Trophoblast cell (in vitro differentiated cells and primary cell): ENCODE results near the gene C9orf57.
"Not testable (repeated sequence)": the region's sequence is repeated elsewhere in the genome, so short reads cannot be mapped to it uniquely, and the experiment has no call there.

Experiments
- DNase-seq, 2 donors: peaks; one replicate each; pipeline ENCODE4 v3.0.0-alpha.2; 2016
- H2AFZ ChIP-seq: 2 replicates; pipeline ENCODE4 v1.6.1; 2013; ENCODE audit warnings: low read length, moderate library complexity, mild to moderate bottlenecking; ENCODE audit not compliant: insufficient read depth, poor library complexity
- H2AK5ac ChIP-seq: 2 replicates; pipeline ENCODE4 v1.6.1; 2013; ENCODE audit warnings: mild to moderate bottlenecking, low read length
- H2BK120ac ChIP-seq: 2 replicates; pipeline ENCODE4 v1.6.1; 2013; ENCODE audit warnings: low read length, mild to moderate bottlenecking, moderate library complexity; ENCODE audit not compliant: insufficient read depth, poor library complexity
- H2BK12ac ChIP-seq: 2 replicates; pipeline ENCODE4 v1.6.1; 2013; ENCODE audit warnings: mild to moderate bottlenecking, low read length, moderate library complexity
- H2BK5ac ChIP-seq: 2 replicates; pipeline ENCODE4 v1.6.1; 2013; ENCODE audit warnings: low read length, low read depth, moderate library complexity, mild to moderate bottlenecking; ENCODE audit not compliant: poor library complexity
- H3K14ac ChIP-seq: 2 replicates; pipeline ENCODE4 v1.6.1; 2013; ENCODE audit warnings: mild to moderate bottlenecking, low read length
- H3K18ac ChIP-seq: 2 replicates; pipeline ENCODE4 v1.6.1; 2013; ENCODE audit warnings: mild to moderate bottlenecking, low read length
- H3K23ac ChIP-seq: 2 replicates; pipeline ENCODE4 v1.6.1; 2013; ENCODE audit warnings: low read length
- H3K27ac ChIP-seq: 2 replicates; pipeline ENCODE4 v1.5.1; 2013; ENCODE audit warnings: low read depth, mild to moderate bottlenecking, inconsistent platforms, low read length, moderate library complexity
- H3K27me3 ChIP-seq: 2 replicates; pipeline ENCODE4 v1.6.1; 2013; ENCODE audit warnings: inconsistent platforms, mild to moderate bottlenecking, low read length, moderate library complexity; ENCODE audit not compliant: insufficient read depth
- H3K36me3 ChIP-seq, 2 experiments: 1 replicate in 1 of 2; 2 replicates in 1 of 2; pipeline ENCODE4 v1.6.1; 2013; ENCODE audit warnings: low read length in 2 of 2, mild to moderate bottlenecking in 2 of 2, moderate library complexity in 1 of 2; ENCODE audit not compliant: insufficient read depth in 2 of 2, control insufficient read depth in 1 of 2
- H3K4ac ChIP-seq: 2 replicates; pipeline ENCODE4 v1.6.1; 2013; ENCODE audit warnings: low read depth, mild to moderate bottlenecking, low read length, moderate library complexity
- H3K4me1 ChIP-seq, 2 experiments: 1 replicate in 1 of 2; 2 replicates in 1 of 2; pipeline ENCODE4 v1.6.1; 2013; ENCODE audit warnings: low read length in 2 of 2, mild to moderate bottlenecking in 2 of 2, moderate library complexity in 1 of 2; ENCODE audit not compliant: insufficient read depth in 2 of 2, control insufficient read depth in 1 of 2
- H3K4me2 ChIP-seq: 2 replicates; pipeline ENCODE4 v1.6.1; 2013; ENCODE audit warnings: inconsistent platforms, mild to moderate bottlenecking, low read length, moderate library complexity
- H3K4me3 ChIP-seq: 2 replicates; pipeline ENCODE4 v1.5.1; 2013; ENCODE audit warnings: mild to moderate bottlenecking, low read depth, low read length, inconsistent platforms
- H3K79me1 ChIP-seq: one replicate; pipeline ENCODE4 v1.6.1; 2013; ENCODE audit warnings: low read length
- H3K79me2 ChIP-seq: 2 replicates; pipeline ENCODE4 v1.6.1; 2013; ENCODE audit warnings: low read length, mild to moderate bottlenecking; ENCODE audit not compliant: control insufficient read depth, insufficient read depth, poor library complexity
- H3K9ac ChIP-seq: 2 replicates; pipeline ENCODE4 v1.6.1; 2013; ENCODE audit warnings: mild to moderate bottlenecking, low read length
- H3K9me3 ChIP-seq: 2 replicates; pipeline ENCODE4 v1.6.1; 2013; ENCODE audit warnings: low read depth, mild to moderate bottlenecking, control low read depth, inconsistent platforms, low read length; ENCODE audit not compliant: insufficient read depth
- H4K12ac ChIP-seq: 2 replicates; pipeline ENCODE4 v1.6.1; 2013; ENCODE audit warnings: low read depth, mild to moderate bottlenecking, low read length, moderate library complexity
- H4K8ac ChIP-seq: 2 replicates; pipeline ENCODE4 v1.6.1; 2013; ENCODE audit warnings: low read depth, mild to moderate bottlenecking, low read length, moderate library complexity
- H4K91ac ChIP-seq: one replicate; pipeline ENCODE4 v1.6.1; 2013; ENCODE audit warnings: low read depth, mild to moderate bottlenecking, low read length, moderate library complexity
- WGBS: extraction: QIAGEN DNeasy Blood & Tissue Kit; methylation state at CpG from one replicate; pipeline ENCODE4 v1.1.7; 2013; ENCODE audit warnings: missing lambda C conversion rate; ENCODE audit not compliant: insufficient read length, insufficient coverage; ENCODE audit errors: extremely low coverage; 5-methylcytosine and 5-hydroxymethylcytosine counted together

The C9orf57 gene

GRCh38 chr9:72089451-72090130 lies 29.2 kb upstream of the C9orf57 start:
- Histone ChIP-seq H3K9me3 (no peaks in the 10 kb centered on the region), H3K9ac (no peak overlapping the region), H3K14ac (no peak overlapping the region), H3K23ac (no peak overlapping the region), H3K4me3 (no peak overlapping the region), H3K18ac (no peak overlapping the region), H3K36me3 (no peaks in the 10 kb centered on the region), H3K4ac (no peak overlapping the region), H4K8ac (no peak overlapping the region), H3K4me2 (no peak overlapping the region), H2BK120ac (no peak overlapping the region), H3K27ac (no peak overlapping the region), H4K91ac (no peak overlapping the region), H2BK12ac (no peak overlapping the region), H3K4me1 (no peaks in the 10 kb centered on the region), H2BK5ac (no peak overlapping the region), H3K27me3 (no peaks in the 10 kb centered on the region), H4K12ac (no peak overlapping the region), H3K79me1 (no peaks in the 10 kb centered on the region), H2AFZ (no peak overlapping the region), H3K79me2 (no peaks in the 10 kb centered on the region), H2AK5ac (no peak overlapping the region)
- WGBS, result no CpG with 5 or more reads among the region's 2 CpGs
- no peak for DNase-seq

DNA sequence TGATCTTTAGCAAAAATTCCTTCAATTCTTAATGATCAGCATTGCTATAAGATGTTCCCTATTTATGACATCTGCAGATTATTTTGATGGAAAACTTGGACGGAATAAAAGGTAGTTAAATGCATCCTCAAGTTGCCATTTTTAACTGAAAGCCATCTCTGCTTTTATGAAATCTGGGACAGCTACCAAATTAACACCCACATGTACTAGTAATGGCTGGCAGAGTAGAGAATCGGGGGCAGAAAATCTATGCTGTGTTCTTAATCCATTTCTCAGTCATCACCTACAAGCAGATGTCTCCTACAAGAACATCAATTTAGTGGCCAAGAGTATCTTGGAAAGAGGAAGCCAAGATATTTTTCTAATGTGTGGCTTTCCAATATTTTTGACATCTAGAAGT lies 22.1 kb upstream of the C9orf57 start:
- H3K4me3 ChIP-seq, result no peak overlapping the region
- H3K27ac ChIP-seq, result no peak overlapping the region
- no peak overlapping the region for H3K4me2 ChIP-seq
- H3K4me1 ChIP-seq, result no peaks in the 10 kb centered on the region
- no peaks in the 10 kb centered on the region for H3K27me3 ChIP-seq
- no peaks in the 10 kb centered on the region for H3K79me2 ChIP-seq
- WGBS, result no CpG with 5 or more reads among the region's 2 CpGs
- H4K12ac ChIP-seq, result no peak overlapping the region
- DNase-seq, result no peak
- no peak overlapping the region for H3K18ac ChIP-seq
- H2BK120ac ChIP-seq, result no peak overlapping the region
- no peak overlapping the region for H3K14ac ChIP-seq
- H3K79me1 ChIP-seq, result no peaks in the 10 kb centered on the region
- H2AK5ac ChIP-seq, result no peak overlapping the region
- H3K4ac ChIP-seq, result no peak overlapping the region
- H3K9ac ChIP-seq, result no peak overlapping the region
- no peak overlapping the region for H4K8ac ChIP-seq
- H2AFZ ChIP-seq, result no peak overlapping the region
- no peaks in the 10 kb centered on the region for H3K36me3 ChIP-seq
- no peak overlapping the region for H3K23ac ChIP-seq
- no peak overlapping the region for H2BK5ac ChIP-seq
- H3K9me3 ChIP-seq, result no peaks in the 10 kb centered on the region
- no peak overlapping the region for H4K91ac ChIP-seq
- H2BK12ac ChIP-seq, result no peak overlapping the region

- H3K36me3 ChIP-seq, H3K14ac ChIP-seq, H3K23ac ChIP-seq, H3K27me3 ChIP-seq, H2AFZ ChIP-seq, H3K4me2 ChIP-seq, H3K27ac ChIP-seq, H2BK5ac ChIP-seq, H3K9ac ChIP-seq, H2BK120ac ChIP-seq, H3K4me3 ChIP-seq, H3K4me1 ChIP-seq, H3K18ac ChIP-seq, H3K79me2 ChIP-seq, H4K91ac ChIP-seq, H4K12ac ChIP-seq, H2BK12ac ChIP-seq, DNase-seq, H2AK5ac ChIP-seq, H3K79me1 ChIP-seq, H4K8ac ChIP-seq, H3K9me3 ChIP-seq, H3K4ac ChIP-seq: not testable (repeated sequence)
- WGBS, result no CpG with 5 or more reads among the region's 2 CpGs
These were observed 14.3 kb upstream of the C9orf57 start for GRCh38 chr9:72074666-72075065.

- H2BK12ac ChIP-seq, result no peak overlapping the region
- no peak overlapping the region for H2BK5ac ChIP-seq
- H2AFZ ChIP-seq, result no peak overlapping the region
- H3K27me3 ChIP-seq, result no peaks in the 10 kb centered on the region
- no peak overlapping the region for H3K4ac ChIP-seq
- H3K14ac ChIP-seq, result no peak overlapping the region
- no peak for DNase-seq
- H3K4me1 ChIP-seq, result no peaks in the 10 kb centered on the region
- H4K12ac ChIP-seq, result no peak overlapping the region
- H2AK5ac ChIP-seq, result no peak overlapping the region
- H4K8ac ChIP-seq, result no peak overlapping the region
- no peak overlapping the region for H4K91ac ChIP-seq
- no peak overlapping the region for H3K4me3 ChIP-seq
- H3K79me1 ChIP-seq, result no peaks in the 10 kb centered on the region
- no peak overlapping the region for H3K18ac ChIP-seq
- no peak overlapping the region for H3K23ac ChIP-seq
- no peak overlapping the region for H2BK120ac ChIP-seq
- no peak overlapping the region for H3K9ac ChIP-seq
- no CpG with 5 or more reads among the region's 7 CpGs for WGBS
- H3K9me3 ChIP-seq, result no peaks in the 10 kb centered on the region
- H3K4me2 ChIP-seq, result no peak overlapping the region
- H3K36me3 ChIP-seq, result no peaks in the 10 kb centered on the region
- H3K27ac ChIP-seq, result no peak overlapping the region
- H3K79me2 ChIP-seq, result no peaks in the 10 kb centered on the region
These were observed 4.7 kb upstream of the C9orf57 start for GRCh38 chr9:72065076-72065475.
